Lung microvascular endothelial cell (primary cell): ENCODE data around the gene DDX19B. TPM values are rescaled to one million over a fixed set of nuclear protein-coding genes. Genes with fewer than 3 reads are reported as not detected.
"Not testable (repeated sequence)": the region's sequence is repeated elsewhere in the genome, so short reads cannot be mapped to it uniquely, and the experiment has no call there.

ENCODE experiments used
- DNase-seq, 2 donors: peaks; one replicate each; pipeline versions ENCODE4 v3.0.0 to v3.0.0-alpha.2; 2010; ENCODE audit warnings: low read depth in 2 of 2
- total RNA-seq: library from RNA; depleted of rRNA; stranded (reverse); fragments of >200 nt; gene quantifications from 2 replicates; pipeline ENCODE4 v1.2.1, GENCODE V29; 2014

DDX19B gene
- total RNA-seq, 1 donor from 2014 or later: 15.5 TPM

DNA sequence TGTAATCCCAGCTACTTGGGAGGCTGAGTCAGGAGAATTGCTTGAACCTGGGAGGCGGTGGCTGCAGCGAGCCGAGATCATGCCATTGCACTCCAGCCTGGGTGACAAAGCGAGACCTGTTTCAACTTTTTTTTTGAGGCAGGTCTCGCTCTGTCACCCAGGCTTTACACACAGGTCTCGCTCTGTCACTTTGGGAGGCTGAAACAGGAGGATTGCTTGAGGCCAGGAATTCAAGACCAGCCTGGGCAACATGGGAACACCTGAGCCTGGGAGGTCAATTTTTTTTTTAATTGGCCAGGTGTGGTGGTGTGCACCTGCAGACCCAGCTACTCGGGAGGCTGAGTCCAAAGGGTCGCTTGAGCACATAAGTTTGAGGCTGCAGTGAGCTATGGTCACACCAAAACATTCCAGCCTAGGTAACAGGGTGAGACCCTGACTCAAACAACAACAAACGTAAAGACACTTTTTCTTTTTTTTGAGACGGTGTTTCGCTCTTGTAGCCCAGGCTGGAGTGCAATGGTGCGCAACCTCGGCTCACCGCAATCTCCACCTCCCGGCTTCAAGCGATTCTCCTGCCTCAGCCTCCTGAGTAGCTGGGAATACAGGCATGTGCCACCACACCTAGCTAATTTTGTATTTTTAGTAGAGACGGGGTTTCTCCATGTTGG lies 11.5 kb upstream of the DDX19B start:
- DNase-seq: not testable (repeated sequence)

DNA sequence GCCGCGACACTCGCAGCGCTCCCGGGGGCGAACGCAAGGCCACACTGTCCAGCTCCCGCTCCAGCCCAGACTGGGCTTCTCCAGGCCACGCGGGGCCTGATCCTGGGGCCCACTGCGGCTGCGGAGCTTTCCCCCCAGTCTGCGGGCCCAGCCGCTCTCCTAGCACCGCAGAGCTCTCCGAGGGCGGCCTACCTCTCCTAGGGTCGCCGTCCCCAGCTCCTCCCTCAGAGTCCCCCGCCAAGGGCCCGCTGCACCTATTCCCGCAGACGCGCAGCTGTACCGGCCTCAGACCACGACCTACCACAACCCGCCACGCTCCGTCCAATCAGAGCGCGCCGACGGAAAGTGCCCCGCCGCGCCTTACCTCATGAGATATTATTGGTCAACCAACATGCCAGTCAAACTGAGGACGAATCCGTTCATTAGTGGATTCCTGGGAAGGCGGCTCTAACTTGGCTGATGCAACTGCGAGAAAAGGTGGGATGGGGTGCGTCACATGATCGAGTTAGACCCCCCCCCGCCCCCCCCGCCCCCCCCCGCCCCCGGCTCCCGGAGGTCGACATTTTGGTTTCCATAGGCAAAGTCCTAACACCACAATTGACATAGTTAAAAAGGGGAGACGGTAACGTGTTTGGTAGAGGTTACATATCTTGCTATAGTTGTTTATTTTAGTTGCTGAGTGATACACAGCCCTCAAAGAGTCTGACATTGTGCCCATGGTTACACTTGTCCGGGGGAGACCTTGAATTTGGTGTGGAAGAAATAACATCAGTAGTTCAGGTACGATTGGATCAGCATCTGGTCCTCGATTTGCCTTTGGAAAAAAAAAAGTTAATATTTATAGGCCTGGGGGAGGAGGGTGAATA lies 9.5 kb upstream of the DDX19B start, which contains the start of gene AARS1:
AARS1 (minus strand) TSS at position 278 of the 866 bp plus-strand sequence. CDS start 6,743 bp downstream, outside the sequence.
- peak; percentile 100 for DNase-seq

DNA sequence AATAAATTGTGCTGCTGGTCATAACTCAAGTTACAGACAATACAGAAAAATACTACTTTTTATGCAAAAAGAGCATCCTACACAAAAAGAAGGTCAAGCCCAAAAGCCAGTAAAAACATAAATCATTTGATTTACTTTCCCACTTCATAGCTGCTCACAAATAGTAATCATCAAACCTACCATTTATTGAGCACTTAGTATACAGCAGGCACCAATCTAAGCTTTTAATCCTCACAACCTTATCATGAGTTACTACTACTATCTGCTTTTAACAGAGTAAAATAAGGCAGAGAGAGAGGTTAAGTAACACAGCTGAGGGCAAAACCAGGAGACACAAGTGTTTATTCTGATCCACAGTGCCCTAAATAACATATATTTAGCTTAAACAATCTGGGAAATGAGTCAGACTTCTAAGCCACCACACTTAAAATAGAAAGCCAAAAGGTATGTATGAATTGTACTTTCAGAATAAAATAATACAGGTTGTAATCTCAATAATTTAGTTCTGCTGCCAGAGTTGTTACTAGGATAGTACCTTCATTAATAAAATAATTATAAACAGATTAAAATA lies 8.0 kb upstream of the DDX19B start:
- DNase-seq: no peak

DNA sequence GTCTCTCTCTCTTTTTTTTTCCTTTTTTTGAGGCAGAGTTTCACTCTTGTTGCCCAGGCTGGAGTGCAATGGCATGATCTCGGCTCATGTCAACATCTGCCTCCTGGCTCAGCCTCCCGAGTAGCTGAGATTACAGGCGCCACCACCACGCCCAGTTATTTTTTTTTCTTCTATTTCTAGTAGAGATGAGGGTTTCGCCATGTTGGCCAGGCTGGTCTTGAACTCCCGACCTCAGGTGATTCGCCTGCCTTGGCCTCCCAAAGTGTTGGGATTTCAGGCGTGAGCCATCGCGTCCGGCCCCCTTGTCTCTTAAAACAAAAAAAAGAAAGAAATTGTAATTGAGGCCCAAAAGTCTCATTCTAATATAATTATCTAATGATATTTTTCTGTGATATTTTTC lies 6.8 kb upstream of the DDX19B start:
- not testable (repeated sequence) for DNase-seq

DNA sequence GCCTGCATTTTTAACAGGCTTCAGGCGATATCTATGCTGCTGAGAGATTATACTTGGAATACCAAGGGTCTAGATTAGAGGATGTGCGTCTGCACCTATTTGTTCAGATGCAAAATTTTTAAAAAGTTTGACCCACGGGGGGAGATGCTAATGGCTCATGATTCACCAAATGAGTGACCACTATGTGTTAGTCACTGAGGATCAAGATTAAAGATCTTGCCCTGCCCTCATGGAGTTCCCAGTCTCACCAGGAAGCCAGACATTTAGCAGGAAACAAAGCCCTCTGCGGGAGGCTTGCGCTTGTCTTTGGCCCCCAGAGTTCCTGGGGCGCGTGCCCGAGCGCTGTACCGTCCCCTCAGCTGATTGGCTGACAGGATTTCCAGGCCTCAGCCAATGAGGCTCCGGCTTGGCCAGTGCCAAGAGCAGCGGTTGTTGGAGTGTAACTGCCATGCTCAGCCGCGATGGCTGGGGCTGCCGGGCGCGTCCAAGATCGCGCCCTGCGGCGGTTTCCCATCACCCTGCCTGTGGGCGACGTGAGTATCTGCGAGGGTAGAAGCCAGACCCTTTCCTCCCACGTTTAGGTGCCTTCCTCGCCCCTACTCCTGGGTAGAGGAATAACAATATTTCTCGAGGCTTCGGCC lies 4.5 kb upstream of the DDX19B start:
- no peak for DNase-seq

DNA sequence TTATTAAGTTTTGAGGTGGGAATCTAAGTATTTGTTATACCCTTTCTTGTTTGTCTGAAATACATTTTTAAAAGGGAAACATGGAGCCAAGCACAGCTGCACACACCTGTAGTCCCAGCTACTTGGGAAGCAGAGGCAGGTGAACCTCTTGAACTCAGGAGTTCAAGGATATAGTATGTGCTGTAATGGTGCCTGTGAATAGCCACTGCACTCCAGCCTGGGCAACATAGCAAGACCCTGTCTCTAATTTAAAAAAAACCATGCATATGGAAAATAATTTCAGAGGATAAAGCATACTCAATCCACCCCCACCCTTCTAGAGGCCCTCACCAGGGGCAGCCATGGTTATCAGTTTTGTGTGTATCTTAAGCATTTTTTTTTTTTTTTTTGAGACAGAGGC lies 3.4 kb upstream of the DDX19B start:
- DNase-seq: no peak

DNA sequence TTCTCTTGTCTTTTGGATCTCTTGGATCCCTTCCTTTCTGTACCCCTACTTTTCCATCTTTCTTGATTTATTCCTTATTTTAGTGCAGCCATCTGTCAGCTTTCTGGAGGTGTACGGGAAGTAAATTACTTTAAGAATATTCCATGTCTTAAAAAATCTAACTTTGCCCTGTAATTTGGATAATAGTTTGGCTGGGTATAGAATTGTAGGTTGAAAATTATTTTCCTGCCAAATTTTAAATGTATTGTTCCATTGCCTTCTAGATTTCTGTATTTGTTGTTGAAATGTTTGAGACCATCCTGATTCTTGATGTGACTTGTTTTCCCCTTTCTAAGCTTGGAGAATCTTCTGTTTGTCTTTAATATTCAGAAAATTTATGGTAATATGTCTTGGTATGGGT lies 2.1 kb downstream of the DDX19B start:
- DNase-seq: no peak

DNA sequence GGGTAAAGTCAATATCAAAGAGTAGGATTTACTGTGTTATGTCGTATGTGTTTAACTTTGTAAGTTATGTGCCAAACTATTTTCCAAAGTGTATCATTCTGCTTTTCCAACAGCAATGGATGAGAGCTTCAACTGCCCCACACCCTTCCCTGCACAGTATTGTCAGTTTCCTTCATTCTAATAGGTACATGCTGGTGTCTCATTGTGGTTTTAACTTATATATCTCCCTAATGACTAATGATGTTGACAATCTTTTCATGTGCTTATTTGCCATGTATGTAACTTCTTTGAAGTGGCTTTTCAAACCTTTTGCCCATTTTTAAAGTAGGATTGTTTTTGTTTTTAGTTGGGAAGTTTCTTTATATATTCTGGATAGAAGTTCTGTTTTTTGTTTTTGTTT lies 3.8 kb downstream of the DDX19B start:
- DNase-seq: no peak

DNA sequence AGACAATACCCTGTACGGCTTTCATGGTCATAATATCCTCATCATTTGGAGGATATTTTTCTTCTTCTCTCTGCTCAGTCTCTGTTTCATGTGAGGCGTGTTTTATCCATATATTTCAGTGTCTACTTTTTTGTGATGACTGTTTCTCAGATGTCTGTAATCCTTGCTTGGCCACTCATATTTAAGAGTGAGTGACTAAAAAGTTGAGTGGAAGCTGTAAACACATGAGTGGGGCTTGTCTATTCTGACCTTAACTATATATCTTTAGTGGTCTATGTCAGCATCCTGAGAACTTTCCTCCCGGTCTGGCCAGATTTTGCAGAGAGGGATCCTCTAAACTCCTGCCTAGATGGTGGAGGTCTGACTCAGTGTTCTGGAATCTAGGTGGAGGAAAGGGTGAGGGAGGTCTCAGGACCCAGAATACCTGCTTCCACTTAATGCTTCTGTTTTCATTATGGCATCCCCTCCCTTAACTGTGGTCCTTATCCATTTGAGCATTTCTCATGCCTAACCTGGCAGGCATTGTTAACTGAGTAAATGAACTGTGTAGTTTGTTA lies 6.0 kb downstream of the DDX19B start:
- DNase-seq: no peak

DNA sequence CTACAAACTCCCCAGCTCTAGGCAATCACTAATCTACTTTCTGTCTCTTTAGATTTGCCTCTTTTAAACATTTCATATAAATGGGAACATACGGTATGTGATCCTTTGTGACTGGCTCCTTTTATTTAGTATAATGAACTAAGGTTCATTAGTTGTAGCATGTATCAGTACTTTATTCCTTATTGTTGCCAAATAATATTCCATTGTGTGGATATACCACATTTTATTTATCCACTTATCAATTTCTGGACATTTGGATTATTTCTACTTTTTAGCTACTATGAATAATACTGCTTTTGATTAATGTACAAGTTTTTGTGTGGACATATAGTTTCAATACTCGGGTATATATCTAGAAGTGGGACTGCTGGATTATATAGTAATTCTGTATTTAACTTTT lies 7.9 kb downstream of the DDX19B start:
- no peak for DNase-seq

DNA sequence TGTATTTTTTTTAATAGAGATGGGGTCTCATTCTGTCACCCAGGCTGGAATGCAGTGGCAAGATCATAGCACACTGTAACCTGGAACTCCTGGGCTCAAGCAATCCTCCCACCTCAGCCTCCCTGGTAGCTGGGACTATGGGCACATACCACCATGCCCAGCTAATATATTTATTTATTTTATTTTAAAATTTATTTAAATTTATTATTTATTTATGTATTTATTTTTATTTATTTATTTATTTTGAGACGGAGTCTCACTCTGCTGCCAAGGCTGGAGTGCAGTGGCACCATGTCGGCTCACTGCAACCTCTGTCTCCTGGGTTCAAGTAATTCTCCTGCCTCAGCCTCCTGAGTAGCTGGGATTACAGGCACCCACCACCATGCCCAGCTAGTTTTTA lies 8.7 kb downstream of the DDX19B start:
- DNase-seq: not testable (repeated sequence)

DNA sequence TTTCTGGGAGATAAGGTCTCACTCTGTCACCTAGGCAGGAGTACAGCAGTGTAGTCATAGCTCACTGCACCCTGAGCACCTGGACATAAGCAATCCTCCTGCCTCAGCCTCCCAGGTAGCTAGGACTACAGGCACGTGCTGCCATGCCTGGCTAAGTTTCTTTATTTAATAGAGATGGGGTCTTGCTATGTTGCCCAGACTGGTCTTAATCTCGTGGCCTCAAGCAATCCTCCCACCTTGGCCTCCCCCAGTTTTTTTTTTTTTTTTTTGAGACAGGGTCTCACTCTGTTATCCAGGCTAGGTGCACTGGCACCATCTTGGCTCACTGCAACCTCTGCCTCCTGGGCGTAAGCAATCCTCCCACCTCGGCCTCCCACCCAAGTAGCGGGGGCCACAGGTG lies 21.1 kb downstream of the DDX19B start:
- DNase-seq: no peak

DNA sequence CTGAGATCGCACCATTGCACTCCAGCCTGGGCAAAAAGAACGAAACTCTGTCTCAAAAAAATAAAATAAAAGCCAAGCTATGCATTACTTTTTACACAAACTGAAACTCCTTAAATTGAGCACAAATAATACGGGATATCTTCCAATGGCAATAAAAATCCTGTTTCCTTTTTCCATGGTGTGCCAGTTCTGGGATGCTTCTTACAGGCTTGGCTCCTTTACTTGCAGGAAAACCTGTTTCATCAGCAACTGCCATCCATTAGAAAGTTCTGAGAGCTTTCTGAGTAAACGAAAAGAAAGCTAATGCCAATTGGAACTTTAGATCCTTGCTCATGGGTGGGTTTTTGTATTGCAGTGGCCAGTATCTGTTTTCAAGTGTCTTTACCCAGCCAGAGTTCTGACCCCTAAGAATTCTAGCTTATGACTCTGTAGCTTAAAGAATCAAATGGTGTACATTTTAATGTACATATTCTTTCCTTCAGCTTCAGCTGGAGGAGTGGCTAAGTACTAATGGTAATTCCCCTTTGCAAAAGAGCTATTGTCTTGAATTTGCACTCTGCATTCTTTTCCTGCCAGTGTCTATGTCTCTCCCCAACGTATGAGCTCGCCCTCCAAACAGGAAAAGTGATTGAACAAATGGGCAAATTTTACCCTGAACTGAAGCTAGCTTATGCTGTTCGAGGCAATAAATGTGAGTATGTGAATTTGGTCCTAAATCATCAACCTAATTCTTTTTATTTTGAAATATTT lies 26.2 kb downstream of the DDX19B start:
- peak in 1 of 2 donors; percentile 46 for DNase-seq

DNA sequence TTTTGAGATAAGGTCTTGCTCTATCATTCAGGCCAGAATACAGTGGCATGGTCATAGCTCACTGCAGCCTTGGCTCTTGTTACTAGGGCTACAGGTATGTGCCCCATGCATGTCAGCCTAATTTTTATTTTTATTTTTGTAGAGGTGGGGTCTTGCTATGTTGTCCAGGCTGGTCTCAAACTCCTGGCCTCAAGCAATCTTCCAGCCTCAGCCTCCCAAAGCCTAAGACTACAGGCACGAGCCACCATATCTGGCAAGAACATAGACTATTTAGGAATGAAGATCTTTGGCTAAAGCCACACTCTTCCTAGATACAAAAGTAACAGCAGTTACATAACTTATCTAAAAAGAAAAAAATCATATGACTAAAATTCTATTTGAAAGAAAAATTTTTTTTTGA lies 32.1 kb downstream of the DDX19B start:
- DNase-seq: no peak

DNA sequence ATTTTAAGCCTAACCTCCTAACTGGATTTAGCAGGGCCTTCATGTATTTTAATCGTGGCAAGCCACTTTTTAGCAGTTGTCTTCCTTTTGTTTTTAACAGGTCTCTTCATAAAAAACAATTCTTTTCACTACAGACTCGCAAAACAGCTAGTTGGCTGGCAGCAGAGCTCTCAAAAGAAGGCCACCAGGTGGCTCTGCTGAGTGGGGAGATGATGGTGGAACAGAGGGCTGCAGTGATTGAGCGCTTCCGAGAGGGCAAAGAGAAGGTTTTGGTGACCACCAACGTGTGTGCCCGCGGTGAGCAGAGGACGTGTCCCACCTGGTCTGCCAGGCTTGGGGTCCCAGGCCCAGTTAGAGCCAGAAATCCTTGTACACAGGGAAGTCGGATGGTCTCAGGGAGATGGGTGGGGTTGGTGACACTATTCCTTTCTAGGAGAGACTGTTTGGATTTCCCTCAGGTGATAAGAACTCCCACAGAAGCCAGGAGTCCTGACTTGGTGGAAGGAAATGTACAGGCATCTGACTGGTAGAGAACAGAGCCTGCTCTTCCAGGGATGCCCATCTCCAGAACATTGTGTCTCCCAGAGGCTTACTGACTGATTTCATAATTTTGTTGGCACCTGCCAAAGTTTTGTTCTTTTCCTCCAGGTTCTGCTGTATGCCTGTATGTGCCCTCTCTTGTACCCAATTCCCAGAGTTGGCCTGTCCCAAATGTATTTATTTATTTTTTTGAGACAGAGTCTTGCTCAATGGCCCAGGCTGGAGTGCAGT lies 32.8 kb downstream of the DDX19B start:
- DNase-seq: peak; percentile 23 to 35

DNA sequence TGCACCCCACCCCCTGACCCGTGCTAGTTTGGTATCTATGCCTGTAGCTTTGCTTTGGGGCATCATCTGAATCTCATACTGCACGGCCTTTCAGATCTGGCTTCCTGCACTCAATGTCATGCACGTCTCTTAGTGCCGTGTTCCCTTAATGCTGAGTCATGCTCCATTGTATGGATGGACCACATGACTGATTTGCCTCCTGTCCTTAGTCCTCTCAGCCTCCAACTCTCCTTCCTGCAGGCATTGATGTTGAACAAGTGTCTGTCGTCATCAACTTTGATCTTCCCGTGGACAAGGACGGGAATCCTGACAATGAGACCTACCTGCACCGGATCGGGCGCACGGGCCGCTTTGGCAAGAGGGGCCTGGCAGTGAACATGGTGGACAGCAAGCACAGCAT lies 33.7 kb downstream of the DDX19B start:
- peak; percentile 40 to 57 for DNase-seq

DNA sequence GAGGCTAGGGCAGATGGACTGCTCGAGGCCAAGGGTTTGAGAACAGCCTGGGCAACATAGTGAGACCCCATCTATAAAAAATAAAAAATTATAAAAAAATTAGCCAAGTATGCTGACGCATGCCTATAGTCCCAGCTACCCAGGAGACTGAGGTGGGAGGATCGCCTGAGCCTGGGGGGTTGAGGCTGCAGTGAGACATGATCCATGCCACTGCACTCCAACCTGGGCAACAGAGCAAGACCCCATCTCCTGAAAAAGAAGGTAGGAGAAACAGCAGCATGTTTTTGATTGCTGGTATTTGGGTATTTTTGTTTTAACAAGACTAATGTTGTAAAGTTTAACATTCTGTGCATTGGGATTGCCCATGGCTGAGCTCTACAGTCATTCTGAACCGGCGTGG lies 38.8 kb downstream of the DDX19B start:
- DNase-seq: no peak

DNA sequence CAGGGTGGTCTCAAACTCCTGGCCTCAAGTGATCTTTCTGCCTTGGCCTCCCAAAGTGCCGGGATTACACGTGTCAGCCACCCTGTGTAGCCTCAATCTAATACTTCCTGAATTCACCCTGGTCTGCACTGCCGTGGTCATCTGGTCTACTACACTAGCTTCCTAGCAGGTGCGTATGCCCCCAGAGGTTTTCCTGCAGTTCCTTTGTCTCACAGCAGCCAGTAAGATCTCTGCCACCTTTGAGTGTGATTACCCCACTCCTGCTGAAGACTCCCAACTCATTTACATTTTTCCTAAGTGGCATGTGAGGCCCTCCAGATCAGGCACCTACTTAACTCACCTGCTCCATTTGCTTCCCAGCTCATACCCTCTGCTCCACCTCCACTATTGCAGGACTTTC lies 42.6 kb downstream of the DDX19B start:
- no peak for DNase-seq

DNA sequence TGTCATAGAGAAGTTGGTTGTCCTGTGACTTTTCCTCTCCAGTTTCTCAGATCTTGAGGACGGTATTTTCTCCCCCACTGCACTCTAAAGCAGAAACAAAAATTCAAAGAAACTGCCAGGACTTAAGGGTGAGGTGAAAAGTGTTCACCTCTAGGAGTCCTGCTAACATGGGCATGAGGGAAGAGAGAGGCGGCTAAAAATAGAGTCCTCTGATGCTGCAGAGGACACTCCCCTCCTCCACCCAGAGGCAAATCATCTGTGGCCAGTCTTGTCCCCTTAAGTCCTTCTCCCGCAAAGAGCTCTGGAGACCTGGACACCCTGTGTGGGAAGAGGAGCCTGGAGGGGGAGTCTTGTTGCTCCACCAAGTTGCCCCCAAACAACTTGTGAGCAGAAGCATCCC lies 43.0 kb downstream of the DDX19B start:
- DNase-seq: no peak

DNA sequence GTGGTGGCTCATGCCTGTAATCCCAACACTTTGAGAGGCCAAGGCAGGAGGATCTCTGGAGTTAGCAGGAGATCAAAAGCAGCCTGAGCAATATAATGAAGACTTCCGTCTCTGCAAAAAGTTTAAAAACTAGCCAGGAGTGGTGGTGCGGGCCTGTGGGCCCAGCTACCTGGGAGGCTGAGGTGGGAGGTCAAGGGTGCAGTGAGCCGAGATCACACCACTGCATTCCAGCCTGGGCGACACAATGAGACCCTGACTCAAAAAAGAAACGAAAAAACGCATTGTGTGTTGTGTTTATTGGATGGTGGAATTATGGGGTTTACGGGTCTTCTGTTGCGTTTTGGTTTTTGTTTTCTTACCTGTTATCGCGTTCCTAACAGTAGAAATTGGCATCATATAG lies 46.9 kb downstream of the DDX19B start:
- no peak for DNase-seq
